ENCODE data around the gene PCMT1. TPM values are rescaled to one million over a fixed set of nuclear protein-coding genes. Genes with fewer than 3 reads are reported as not detected.

PCMT1 gene
- total and polyA plus RNA-seq, 2 of the 13 experiments (the other 11 are each of a cell fraction or from before 2014, with no cell fraction given): 112 to 169 TPM

GRCh38 chr6:149840345-149841075, 91.0 kb downstream of the PCMT1 start:
- Histone ChIP-seq H2AFZ (ENCODE audit: low read length) (no peak overlapping the region), H3K9ac (ENCODE audit: insufficient read depth, low read depth, low read length) (no peak overlapping the region), H3K9me3 (ENCODE audit: low read length) (no peaks in the 10 kb centered on the region), H3K36me3 (replicated peaks in 1 of 2; ENCODE audit: control insufficient read depth in 1 of 2, insufficient read depth in 2 of 2, low read length in 2 of 2) (peaks cover 5 to 23% of the 10 kb centered on the region in 2 experiments; a peak in 3 of 5 replicates), H3K4me3 (replicated peaks in 1 of 3; ENCODE audit: insufficient read depth in 1 of 3, low read depth in 2 of 3, low read length in 3 of 3) (no peak overlapping the region), H3K4me2 (ENCODE audit: low read depth, low read length) (no peak overlapping the region), H4K20me1 (ENCODE audit: insufficient read depth, low read length) (0 out of 2 replicates have a peak, but pooled peaks cover 3% of the 10 kb centered on the region), H3K27me3 (ENCODE audit: control insufficient read depth in 1 of 2, insufficient read depth in 2 of 2, low read length in 2 of 2) (no peaks in the 10 kb centered on the region), H3K27ac (ENCODE audit: extremely low read length, insufficient read depth, low read length) (no peak overlapping the region), H3K79me2 (ENCODE audit: insufficient read depth, low read length) (no peaks in the 10 kb centered on the region), H3K4me1 (ENCODE audit: insufficient read depth, low read length) (no peaks in the 10 kb centered on the region)
- in situ Hi-C loops (cut with HindIII; ENCODE audit: extremely low pct_ligation_motif_present, low pct_unique_long_range_greater_than_20kb) (loop anchor here (5.0 to 10.0 kb wide), 2 partner anchors 82 to 164 kb away; partner anchors contain the start of gene RAET1G), intact Hi-C loops (cut with micrococcal nuclease; ENCODE audit: unreplicated experiment) (loop anchor here (1.0 to 2.0 kb wide), 6 partner anchors 20 to 176 kb away; no protein-coding TSS in a partner anchor)
- no TSS peak for BruUV-seq (replicated peaks)
- 79% methylated on average over 7 of the region's 8 CpGs for WGBS (ENCODE audit: low lambda C conversion rate)
- POLR2A ChIA-PET: no interaction called here
- FAIRE-seq: peak; percentile 91
- ATAC-seq: peak; percentile 100
- DNase-seq (ENCODE audit: low spot score): peak; percentile 82
- CTCF ChIA-PET (ENCODE audit: low intra/inter-chr PET ratio, low total read pairs): interaction anchor here (0.7 to 2.6 kb wide), 7 partner anchors 15 to 176 kb away, joined by 3 to 37 read pairs (median 6); partner anchors contain the start of gene LRP11
- TF ChIP-seq THAP9 (CRISPR knock-in tag; IDR thresholded peaks at IDR 0.05; ENCODE audit: borderline replicate concordance): peak; percentile 58; the same call in 1 of the 2 replicates
- no peak for TF ChIP-seq PAF1 (CRISPR knock-in tag; IDR thresholded peaks at IDR 0.05)
- TF ChIP-seq PATZ1 (CRISPR knock-in tag; IDR thresholded peaks at IDR 0.05): 0 out of 2 replicates have a peak, but pooled peaks have one; percentile 36
- TF ChIP-seq CBFB (CRISPR knock-in tag; IDR thresholded peaks at IDR 0.05): 0 out of 2 replicates have a peak, but pooled peaks have one; percentile 27
- peak; percentile 20; the same call in 1 of the 2 replicates for TF ChIP-seq ARNT2 (CRISPR knock-in tag; IDR thresholded peaks at IDR 0.05; ENCODE audit: low read depth)
- peak; percentile 15; the same call in 1 of the 2 replicates for TF ChIP-seq ISL2 (CRISPR knock-in tag; IDR thresholded peaks at IDR 0.05)
- TF ChIP-seq ZBTB26 (CRISPR knock-in tag; IDR thresholded peaks at IDR 0.05; ENCODE audit: borderline replicate concordance): 0 out of 2 replicates have a peak, but pooled peaks have one; percentile 56
- peak; percentile 70; the same call in 1 of the 2 replicates for TF ChIP-seq ZNF619 (CRISPR knock-in tag; IDR thresholded peaks at IDR 0.05)
- 0 out of 2 replicates have a peak, but pooled peaks have one; percentile 13 for TF ChIP-seq PPARG (CRISPR knock-in tag; conservative IDR thresholded peaks at IDR 0.05)
- no peak for TF ChIP-seq NFYB (CRISPR knock-in tag; IDR thresholded peaks at IDR 0.05)
- no peak for TF ChIP-seq CEBPZ (IDR thresholded peaks at IDR 0.05; ENCODE audit: low read length)
- TF ChIP-seq ZKSCAN8 (CRISPR knock-in tag; IDR thresholded peaks at IDR 0.05; ENCODE audit: borderline replicate concordance): peak; percentile 66; the same call in 1 of the 2 replicates
- peak; percentile 43; the same call in 1 of the 2 replicates for TF ChIP-seq SOX5 (CRISPR knock-in tag; IDR thresholded peaks at IDR 0.05; ENCODE audit: borderline replicate concordance)
